AG04450 (cell line): ENCODE measurements around the gene XYLB. TPM values are rescaled to one million over a fixed set of nuclear protein-coding genes. Genes with fewer than 3 reads are reported as not detected.

ENCODE experiments used
- CTCF ChIA-PET: fragments of 300-600, 350-600 bp; formaldehyde crosslinking; extraction: SDS; loops from one replicate; lab custom pipeline; 2022; ENCODE audit warnings: antibody characterized with exemption, inconsistent platforms; lab: Charles Lee
- POLR2A ChIA-PET: fragments of 350-600 bp; formaldehyde crosslinking; extraction: SDS; loops from one replicate; lab custom pipeline; 2021; ENCODE audit warnings: antibody characterized with exemption, inconsistent platforms; lab: Yijun Ruan, JAX
- DNase-seq: peaks from one replicate; pipeline ENCODE4 v3.0.0-alpha.2; 2011; ENCODE audit warnings: low read depth, low spot score
- H3K27ac ChIP-seq: one replicate; pipeline ENCODE4 v1.5.1; 2012; ENCODE audit warnings: low read depth, low read length, control low read depth
- H3K27me3 ChIP-seq: one replicate; pipeline ENCODE4 v1.6.0; 2012; ENCODE audit warnings: low read length; ENCODE audit not compliant: control insufficient read depth, insufficient read depth
- H3K4me3 ChIP-seq: 2 replicates; pipeline ENCODE4 v1.5.1; 2011; ENCODE audit warnings: mild to moderate bottlenecking, low read depth, low read length, control low read depth
- H3K9me3 ChIP-seq: 2 replicates; pipeline ENCODE4 v1.5.1; 2012; ENCODE audit warnings: low read length; ENCODE audit not compliant: control insufficient read depth, insufficient read depth
- CTCF ChIP-seq: IDR thresholded peaks from 2 replicates; pipeline ENCODE4 v1.5.1; 2011; ENCODE audit warnings: low read depth, low read length, control low read depth, inconsistent platforms
- polyA plus RNA-seq: library from polyadenylated mRNA; depleted of rRNA; stranded (reverse); fragments of >200 nt; gene quantifications from 2 replicates; pipeline ENCODE4 v1.2.3, GENCODE V29; 2011

The XYLB gene
- polyA plus RNA-seq, 1 experiment, result 4.0 TPM

DNA sequence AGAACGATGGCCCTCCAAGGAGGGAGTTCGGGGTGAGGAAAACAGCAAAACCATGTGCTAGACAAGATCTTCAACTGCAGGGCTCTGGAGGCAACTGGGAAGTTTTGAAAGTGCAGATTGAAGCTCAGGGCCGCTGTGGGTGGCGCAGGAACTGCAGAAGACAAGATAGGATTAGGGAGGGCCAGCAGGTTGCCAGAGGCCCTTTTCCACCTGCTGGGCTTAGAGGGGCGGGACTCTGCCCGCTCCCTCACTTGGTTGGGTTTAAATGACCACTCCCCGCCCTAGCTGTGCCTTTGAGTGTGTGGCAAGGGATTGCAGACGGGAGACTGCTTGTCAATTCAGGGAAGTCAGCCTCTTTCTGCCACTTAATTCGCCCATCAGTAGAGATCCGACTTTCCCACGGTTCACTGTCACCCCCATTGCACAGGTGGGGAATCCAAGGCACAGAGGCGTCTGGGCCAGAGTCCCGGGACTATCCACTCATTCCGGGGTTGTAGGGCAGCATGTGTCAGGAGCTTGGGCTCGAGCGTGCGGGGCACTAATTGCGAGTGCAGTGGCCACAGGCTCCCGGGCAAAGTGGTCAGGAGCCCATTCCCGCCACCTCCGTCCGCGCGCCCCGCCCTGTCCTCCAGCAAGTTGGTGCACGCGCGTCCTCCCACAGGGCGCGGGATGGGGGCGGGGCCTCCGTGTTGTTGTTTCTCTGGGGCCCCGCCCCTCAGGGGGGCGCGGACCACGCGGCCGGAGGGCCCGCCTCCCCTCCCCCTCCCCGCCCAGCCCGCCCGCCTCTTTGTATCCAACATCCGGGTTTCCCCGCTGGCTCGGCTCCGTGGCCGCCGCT, 106.7 kb downstream of the XYLB start, which contains the start of gene ACVR2B:
Gene ACVR2B, plus strand, starts transcription at position 816 of the 838 bp plus-strand sequence. CDS start 433 bp downstream, outside the sequence.
- Histone ChIP-seq H3K9me3 (no peaks in the 10 kb centered on the region; the same call in 1 of the 2 replicates), H3K4me3 (peak within 1 kb of the TSS; percentile 70), H3K27ac (peak within 1 kb of the TSS; percentile 21), H3K27me3 (no peaks in the 10 kb centered on the region)
- DNase-seq, result peak; percentile 39
- no peak for TF ChIP-seq CTCF
- ChIA-PET CTCF (interaction anchor here (1.1 to 1.7 kb wide), 2 partner anchors 27 to 107 kb away, joined by 3 to 5 read pairs; no protein-coding TSS in a partner anchor), POLR2A (no interaction called here)

DNA sequence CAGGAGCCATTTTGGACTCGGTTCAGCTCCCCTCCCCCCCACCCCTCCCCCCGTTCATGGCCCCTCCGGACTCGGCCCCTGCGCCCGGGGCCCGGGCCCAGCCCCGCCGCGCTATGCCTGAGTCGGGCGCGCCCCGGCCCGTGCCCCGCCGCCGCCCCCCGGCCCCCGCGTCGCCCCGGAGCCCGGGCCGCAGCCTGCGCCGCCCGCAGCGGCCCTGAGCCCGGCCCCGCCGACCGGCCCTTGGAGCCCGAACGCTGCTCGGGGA, 107.3 kb downstream of the XYLB start:
- no peak for DNase-seq
- H3K27ac ChIP-seq, result no peak overlapping the region
- H3K9me3 ChIP-seq, result no peaks in the 10 kb centered on the region; the same call in 1 of the 2 replicates
- H3K4me3 ChIP-seq, result peak overlapping the region; percentile 70
- no peaks in the 10 kb centered on the region for H3K27me3 ChIP-seq
- ChIA-PET POLR2A (no interaction called here), CTCF (interaction anchor here (1.1 to 1.7 kb wide), 2 partner anchors 26 to 108 kb away, joined by 3 to 5 read pairs; no protein-coding TSS in a partner anchor)
- no peak for TF ChIP-seq CTCF

DNA sequence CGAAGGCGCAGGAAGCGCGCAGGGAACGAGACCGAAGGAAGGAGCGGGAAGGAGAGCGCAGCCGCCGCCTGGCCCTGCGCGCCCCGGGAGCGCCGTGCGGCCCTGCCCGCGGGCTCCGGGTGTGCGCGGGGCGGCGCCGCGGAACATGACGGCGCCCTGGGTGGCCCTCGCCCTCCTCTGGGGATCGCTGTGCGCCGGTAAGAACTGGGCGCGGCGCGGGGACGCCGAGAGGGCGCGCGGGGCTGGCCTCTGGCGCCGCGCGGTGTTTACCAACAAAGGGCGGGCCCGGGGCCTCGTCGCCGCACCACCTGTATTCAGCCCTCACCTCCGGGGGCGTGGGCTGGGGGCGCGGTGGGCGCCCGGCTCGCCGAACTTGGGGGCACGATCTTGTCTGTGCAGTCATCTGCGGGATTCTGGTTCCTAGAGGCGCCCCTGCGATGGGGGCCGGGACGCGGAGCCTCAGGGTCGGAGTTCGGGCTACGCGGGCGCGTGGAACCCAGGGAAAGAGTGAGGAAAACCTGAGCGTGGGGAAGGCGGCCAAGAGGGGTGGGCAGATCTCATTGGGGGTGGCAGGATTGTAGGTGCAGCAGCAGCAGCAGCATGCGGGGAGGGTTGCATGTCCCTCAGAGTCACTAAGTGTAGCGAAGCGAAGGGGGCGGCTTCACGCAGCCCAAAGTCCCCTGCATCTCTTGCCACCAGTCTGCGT, 107.7 kb downstream of the XYLB start:
- Histone ChIP-seq H3K27me3 (no peaks in the 10 kb centered on the region), H3K9me3 (no peaks in the 10 kb centered on the region; the same call in 1 of the 2 replicates), H3K4me3 (peak overlapping the region; percentile 70), H3K27ac (no peak overlapping the region)
- ChIA-PET CTCF (interaction anchor here (1.1 kb wide), 1 partner anchor 108 kb away, joined by 3 read pairs; the partner anchor contains the start of gene XYLB), POLR2A (no interaction called here)
- no peak for DNase-seq
- TF ChIP-seq CTCF, result no peak

GRCh38 chr3:38454884-38455638, 108.5 kb downstream of the XYLB start:
- no peak overlapping the region for H3K27ac ChIP-seq
- no peak for DNase-seq
- no peaks in the 10 kb centered on the region; the same call in 1 of the 2 replicates for H3K9me3 ChIP-seq
- CTCF ChIA-PET, result interaction anchor here (1.1 to 4.2 kb wide), 2 partner anchors 25 to 108 kb away, joined by 3 to 22 read pairs; partner anchors contain the start of gene XYLB
- POLR2A ChIA-PET, result interaction anchor here (0.8 kb wide), 1 partner anchor 37 kb away, joined by 3 read pairs; no protein-coding TSS in a partner anchor
- no peaks in the 10 kb centered on the region for H3K27me3 ChIP-seq
- H3K4me3 ChIP-seq, result peak overlapping the region; percentile 70
- TF ChIP-seq CTCF, result no peak
